NCI-H748 treated with DMSO at 0.1 percent for 48 hours (cell line): ENCODE measurements around the gene OR5AR1.
"Not testable (repeated sequence)": the region's sequence is repeated elsewhere in the genome, so short reads cannot be mapped to it uniquely, and the experiment has no call there.

Experiments used
- DNase-seq: peaks from one replicate; lab custom pipeline; 2025; lab: John Stamatoyannopoulos, UW

OR5AR1 gene

DNA sequence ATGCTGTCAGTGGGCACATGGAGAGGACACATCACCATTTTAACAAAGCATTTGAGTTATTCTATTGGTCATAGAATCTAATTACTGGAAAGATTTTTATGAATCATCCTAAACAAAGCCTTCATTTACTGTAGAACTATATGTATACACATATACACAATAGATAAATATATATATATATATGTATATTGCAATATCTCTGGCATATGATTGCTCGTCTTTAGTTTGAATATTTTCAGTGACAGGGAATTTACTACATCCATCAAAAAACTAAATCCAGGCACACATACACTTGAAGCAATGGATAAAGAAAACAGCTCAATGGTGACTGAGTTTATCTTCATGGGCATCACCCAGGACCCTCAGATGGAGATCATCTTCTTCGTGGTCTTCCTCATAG lies at the start of gene OR5AR1:
Gene OR5AR1, plus strand, starts transcription at position 301 of the 400 bp plus-strand sequence. Its CDS starts 0 bp downstream, at position 301.
- DNase-seq, result no peak

DNA sequence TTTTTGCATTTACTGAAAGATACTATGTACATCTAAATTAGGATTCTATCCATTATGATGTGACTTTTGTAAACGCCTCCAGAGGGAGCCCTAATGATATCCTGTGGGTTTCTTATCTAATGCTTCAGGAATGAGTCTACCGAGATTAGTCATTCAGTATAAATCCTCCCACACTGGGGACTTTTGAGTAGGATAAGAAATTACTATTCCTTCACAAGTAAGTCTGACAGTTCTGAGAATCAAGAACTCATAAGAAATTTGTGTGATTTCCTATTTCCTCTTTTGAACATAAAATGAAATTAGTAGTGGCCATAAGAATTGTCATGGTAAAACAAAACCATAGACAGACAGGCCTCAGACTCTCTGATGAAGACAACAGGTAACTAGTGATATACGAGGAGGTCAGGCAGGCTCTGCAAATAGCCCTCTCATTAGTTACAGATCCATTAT lies 38.8 kb upstream of the OR5AR1 start:
- peak; percentile 44 for DNase-seq

DNA sequence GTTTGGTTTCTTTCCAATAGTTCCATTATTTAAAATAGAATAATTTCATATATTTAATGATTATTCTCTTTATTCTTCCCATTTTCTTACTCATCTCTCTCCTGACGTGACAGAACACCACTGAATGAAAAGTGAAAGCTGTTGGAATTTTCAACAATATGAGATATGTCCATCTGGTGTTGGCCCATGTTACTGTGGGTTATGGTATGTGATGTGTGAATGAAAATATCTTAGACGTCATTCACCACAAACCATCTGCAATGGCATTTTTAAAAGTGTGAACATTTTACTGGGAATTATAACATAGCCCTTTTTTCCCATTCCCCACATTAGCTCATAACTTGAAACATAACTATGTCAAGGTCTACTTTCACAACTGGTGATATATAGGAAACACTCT lies 37.5 kb upstream of the OR5AR1 start:
- no peak for DNase-seq

DNA sequence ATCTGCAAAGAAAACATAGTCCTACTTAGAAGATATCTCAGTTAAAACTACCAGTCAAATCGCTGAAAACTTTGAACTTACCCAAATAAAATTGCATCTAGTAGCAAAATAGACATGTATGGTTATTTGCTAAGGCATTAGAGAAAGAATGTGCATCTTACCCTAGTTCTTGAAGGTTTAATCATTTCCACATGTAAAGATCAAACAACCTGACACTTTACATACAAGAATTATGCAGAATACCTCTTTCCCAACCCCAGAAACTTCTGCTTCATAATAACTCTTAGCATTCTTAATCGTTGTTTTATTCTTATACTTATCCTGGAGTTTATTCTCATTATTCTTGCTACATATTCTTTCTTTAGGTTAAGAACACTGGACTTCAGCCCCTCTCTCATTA lies 31.2 kb upstream of the OR5AR1 start:
- no peak for DNase-seq

DNA sequence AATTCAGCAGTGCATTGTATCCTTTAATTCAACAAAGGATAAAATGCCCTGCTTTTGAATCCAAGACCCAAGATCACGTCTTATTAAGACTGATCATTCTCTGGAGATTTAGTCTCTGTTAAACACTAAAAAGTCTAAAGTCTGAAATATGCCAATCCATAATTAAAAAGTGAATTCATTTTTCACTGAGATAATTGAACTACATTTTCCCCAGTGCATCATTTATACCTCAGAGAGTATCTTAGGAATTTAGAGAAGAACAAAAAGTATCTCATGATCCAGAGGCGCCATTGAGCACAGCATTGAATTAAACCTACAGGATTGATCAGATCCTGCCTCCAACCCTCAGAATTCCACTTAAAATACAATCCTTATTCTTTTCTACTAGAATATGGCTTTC lies 26.6 kb upstream of the OR5AR1 start:
- DNase-seq, result no peak

DNA sequence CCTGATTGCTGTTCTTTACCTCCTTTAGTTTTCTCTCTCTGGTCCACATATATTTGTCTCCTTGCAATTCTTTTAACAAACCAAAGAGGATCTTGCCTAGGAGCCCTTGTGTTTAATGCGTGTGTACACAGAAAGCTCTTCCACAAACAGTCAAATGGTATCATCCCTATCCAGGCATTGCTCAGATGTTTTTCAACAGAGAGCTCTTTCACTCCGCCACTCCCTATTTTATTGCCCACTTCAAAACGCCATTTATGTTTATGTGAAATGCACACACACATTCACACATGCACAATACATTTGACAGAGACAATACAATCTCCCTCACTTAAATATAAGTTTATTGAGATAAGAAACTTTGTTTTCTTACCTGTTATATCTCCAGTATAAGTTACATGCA lies 26.0 kb upstream of the OR5AR1 start:
- peak; percentile 88 for DNase-seq

DNA sequence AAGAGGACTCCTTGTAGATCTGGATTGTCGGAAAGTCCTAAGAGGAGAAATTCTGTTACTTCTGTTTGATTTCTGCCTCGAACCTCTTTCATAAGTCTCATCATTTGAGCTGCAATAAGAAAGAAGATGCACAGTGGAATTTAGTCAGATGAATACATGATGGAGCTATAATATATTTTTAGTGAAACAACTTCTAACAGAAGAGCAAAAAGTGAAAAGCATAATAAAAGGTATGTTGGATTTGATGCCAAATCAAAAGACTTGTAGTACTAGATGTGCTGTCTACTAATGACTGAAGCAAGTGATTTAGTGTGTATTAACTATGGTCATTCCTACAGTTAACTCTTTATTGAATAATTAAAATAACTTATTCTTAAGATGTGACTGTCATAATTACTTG lies 21.1 kb upstream of the OR5AR1 start, which contains the start of gene OR5AP2:
Gene OR5AP2, minus strand, starts transcription at position 101 of the 400 bp plus-strand sequence. Its CDS starts 0 bp downstream, at position 101.
- DNase-seq, result no peak

DNA sequence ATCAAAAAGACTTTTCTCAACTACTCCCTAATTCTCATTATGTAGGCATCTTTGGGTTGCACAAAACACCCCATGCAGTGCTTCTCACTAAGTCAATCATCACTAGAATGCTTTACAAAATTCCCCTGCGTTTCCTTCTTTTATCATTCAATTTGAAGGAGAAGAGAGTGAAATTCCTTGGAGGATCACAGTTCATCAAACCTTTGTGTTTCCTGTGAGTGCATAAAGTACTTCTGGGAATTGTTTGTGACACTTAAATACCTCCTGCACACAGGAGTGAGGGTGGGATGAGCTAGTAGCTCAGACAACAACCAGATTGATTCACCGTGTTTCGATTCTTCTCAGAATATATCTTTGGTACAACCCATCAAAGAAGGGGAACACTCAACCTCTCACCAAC lies 3.7 kb upstream of the OR5AR1 start:
- no peak for DNase-seq

DNA sequence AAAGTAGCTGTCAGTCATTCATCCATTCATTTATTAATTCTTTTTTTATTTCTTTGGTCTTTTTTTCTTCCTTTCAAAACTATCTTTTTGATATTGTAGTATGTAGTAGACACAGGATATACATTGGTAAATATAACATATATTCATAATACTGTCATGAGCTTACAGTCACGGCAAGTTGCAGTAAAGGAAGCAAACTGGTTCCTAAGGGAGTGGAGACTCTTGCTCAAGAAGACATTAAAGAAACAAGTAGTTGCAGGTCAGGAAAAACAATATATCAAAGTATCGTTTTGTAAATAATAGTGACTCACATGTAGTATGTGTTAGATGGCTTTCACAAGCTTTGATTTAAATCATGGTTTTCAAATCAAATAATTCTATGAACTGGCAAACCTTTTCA lies 7.5 kb downstream of the OR5AR1 start:
- DNase-seq, result no peak

DNA sequence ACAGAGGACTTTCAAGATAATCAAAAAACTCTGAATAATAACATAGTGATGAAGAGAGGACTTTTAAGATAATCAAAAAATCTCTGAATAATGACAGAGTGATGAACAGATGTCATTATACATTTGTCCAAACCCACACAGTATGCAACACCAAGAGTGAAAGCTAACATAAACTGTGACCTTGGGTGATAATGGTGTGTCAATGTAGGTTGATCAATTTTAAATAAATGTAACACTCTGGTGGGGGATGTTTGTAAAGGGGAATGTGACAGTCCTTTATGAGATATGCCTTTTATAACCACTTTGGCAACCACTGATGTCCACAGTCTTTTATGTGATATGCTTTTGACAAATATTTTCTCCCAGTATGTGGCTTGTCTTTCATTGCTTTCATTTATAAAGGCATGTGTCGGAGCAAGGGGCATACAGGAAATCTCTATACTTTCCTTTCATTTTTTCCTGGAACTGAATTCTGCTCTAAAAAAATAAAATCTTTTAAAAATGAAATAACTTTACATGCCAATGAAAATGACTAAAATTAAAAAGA lies 25.1 kb downstream of the OR5AR1 start:
- DNase-seq, result peak; percentile 23

DNA sequence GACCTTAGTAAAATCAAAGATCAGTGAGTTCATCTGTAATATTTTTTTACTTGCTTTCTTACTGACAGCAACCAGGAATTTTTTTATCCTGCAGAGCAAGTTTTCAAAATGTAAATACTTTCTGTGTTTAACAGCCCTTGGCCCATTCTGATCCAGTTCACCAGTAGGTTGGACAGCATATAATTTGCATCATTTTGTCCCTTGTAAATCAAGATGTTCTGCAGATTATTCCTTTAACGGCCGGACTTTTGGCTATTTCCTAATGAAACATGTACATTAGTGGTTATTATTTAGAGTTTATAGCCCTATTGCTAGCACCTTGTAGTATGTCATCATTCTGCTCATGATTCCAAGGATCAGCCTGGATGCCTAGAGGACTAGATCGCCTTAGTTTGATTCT lies 27.7 kb downstream of the OR5AR1 start:
- DNase-seq, result not testable (repeated sequence)

DNA sequence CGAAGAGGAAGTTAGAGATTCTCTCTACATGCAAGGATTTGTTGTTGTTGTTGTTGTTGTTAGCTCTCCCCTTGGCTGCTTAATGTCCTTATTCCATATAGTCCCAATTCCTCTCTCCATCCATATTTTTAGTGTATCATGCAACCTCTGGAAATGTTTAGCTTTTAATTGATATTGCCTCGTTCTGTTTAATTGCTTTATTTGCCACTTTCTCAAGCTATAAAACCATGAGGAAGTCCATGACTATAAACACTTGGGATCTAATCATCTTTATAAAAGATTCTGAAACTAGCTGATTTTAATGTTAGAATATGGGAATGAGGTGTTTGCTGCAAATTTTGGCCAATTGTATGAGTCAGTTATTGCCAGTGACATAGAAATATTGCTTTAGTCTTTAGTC lies 29.9 kb downstream of the OR5AR1 start:
- DNase-seq, result no peak

DNA sequence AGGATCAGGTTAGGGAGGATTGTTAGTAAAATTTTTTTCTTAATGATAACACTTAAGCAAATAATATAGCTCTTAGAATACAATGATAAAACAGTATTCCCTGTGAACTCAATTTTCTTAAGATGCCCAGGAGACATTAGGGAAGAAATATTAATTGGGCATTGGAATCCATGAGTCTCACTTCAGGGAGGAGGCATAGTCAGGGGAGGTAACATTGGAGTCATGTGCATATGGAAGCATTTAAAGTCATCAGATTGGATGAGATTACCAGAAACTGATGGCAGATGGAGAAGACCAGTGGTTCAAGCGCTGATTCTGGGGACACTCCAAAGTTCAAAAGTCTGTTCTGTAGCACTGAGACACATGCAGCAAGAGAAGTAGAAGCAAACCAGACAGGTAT lies 35.3 kb downstream of the OR5AR1 start, which contains the start of gene OR9G1:
Gene OR9G1, plus strand, starts transcription at position 301 of the 400 bp plus-strand sequence. CDS start 1,293 bp downstream, outside the sequence.
- DNase-seq, result no peak

DNA sequence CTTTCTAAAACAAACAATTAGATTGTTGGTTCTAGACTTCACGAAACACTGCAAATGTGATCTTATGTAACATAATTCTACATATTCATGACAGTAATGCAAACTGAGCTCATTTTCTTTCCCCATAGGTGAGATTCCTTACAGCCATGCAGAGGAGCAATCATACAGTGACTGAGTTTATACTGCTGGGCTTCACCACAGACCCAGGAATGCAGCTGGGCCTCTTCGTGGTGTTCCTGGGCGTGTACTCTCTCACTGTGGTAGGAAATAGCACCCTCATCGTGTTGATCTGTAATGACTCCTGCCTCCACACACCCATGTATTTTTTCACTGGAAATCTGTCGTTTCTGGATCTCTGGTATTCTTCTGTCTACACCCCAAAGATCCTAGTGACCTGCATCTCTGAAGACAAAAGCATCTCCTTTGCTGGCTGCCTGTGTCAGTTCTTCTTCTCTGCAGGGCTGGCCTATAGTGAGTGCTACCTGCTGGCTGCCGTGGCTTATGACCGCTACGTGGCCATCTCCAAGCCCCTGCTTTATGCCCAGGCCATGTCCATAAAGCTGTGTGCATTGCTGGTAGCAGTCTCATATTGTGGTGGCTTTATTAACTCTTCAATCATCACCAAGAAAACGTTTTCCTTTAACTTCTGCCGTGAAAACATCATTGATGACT lies 36.9 kb downstream of the OR5AR1 start:
- no peak for DNase-seq

DNA sequence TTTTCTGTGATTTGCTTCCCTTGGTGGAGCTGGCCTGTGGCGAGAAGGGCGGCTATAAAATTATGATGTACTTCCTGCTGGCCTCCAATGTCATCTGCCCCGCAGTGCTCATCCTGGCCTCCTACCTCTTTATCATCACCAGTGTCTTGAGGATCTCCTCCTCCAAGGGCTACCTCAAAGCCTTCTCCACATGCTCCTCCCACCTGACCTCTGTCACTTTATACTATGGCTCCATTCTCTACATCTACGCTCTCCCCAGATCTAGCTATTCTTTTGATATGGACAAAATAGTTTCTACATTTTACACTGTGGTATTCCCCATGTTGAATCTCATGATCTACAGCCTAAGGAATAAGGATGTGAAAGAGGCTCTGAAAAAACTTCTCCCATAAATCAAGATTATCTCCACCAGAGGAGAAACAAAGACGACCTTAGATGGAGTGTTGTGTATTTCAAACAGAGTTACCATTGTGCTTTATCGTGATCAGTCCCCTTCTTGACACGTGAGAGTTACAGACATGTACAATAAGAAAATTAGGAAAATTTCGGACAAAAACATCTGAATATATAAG lies 37.5 kb downstream of the OR5AR1 start:
- no peak for DNase-seq

DNA sequence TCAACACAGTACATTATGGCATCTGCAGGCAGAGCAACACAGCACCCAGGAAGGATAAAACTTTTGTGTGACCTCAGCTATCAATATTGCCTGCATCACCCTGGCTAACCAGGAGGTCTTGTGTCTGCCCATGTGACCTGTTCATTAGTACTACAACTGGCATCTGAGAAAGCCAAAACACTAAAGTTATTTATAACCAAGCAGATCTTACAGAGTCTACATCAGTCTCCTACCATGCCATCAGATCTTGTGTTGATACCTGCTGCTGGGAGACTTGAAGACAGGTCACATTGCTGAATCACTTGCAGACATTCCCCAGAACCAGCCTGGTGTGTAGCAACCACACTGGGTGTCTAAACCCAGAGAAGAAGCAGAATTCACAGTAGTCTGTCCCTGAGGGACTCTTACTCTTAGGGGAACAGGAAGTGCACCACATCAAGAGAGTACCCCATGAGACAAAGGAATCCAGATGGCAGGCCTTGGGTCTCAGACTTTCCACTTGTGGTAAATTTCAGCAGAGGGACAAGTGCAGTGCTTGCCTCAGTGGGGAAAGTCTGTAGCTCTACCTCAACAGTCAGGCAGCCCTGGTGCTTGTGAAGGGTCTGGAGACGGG lies 42.4 kb downstream of the OR5AR1 start:
- no peak for DNase-seq

DNA sequence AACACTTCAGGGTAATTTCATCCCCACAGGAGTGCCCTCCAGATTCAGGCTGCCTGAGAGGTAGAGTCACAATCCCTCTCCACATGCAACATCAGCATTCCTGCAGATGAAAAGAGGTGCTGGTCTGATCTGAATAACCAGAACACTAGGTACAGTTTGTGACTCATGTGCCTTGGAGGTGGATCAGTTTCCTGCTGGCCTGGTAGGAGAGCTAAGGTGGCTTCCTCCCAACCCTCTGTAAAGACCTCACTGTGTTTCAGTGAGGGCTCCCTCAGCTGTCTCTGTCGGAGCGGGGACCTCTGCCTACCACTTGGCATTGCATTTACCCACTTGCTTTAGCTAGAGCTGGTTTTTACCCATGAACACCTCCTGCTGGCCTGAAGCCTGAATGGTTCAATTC lies 43.0 kb downstream of the OR5AR1 start:
- DNase-seq, result no peak

DNA sequence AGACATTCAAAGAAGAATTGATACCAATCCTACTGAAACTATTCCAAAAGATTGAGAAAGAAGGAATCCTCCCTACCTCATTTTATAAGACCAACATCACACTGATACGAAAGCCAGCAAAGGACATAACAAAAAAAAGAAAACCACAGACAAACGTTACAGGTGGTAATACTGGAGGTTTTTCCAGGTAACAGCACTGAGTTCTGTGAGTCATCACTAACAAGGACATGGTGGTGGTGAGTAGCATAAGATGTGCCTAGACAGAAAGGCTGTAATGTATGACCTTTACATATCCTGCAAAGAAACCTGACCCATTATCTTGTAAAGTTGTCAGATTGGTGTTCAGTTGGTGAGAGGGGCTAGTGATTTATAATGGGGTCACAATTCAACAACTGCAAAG lies 50.7 kb downstream of the OR5AR1 start:
- no peak for DNase-seq
